ENCODE results near the gene METTL1. TPM values are rescaled to one million over a fixed set of nuclear protein-coding genes. Genes with fewer than 3 reads are reported as not detected.

The METTL1 gene
- total RNA-seq, 1 donor from 2014 or later: 37.8 TPM

- Mint-ChIP-seq H3K9me3 (no peaks in the 10 kb centered on the region), H3K27me3 (ENCODE audit: low read depth) (peaks cover 46% of the 10 kb centered on the region), H3K36me3 (ENCODE audit: low read depth) (peaks cover 17% of the 10 kb centered on the region), H3K4me1 (peaks cover 27% of the 10 kb centered on the region), H3K27ac (ENCODE audit: unreplicated experiment) (peak overlapping the region; percentile 93), H3K4me3 (peak overlapping the region; percentile 95)
- no peak for DNase-seq (ENCODE audit: low read depth, low spot score)
- TF ChIP-seq CTCF (conservative IDR thresholded peaks at IDR 0.05): no peak
These were observed 26.4 kb downstream of the METTL1 start for GRCh38 chr12:57745485-57745881.

- Mint-ChIP-seq H3K27me3 (ENCODE audit: low read depth) (peaks cover 51% of the 10 kb centered on the region), H3K27ac (ENCODE audit: unreplicated experiment) (peak within 1 kb of the TSS; percentile 93), H3K36me3 (ENCODE audit: low read depth) (peaks cover 14% of the 10 kb centered on the region), H3K4me3 (peak within 1 kb of the TSS; percentile 95), H3K4me1 (peaks cover 23% of the 10 kb centered on the region), H3K9me3 (no peaks in the 10 kb centered on the region)
- TF ChIP-seq CTCF (conservative IDR thresholded peaks at IDR 0.05): no peak
- peak; percentile 85 for DNase-seq (ENCODE audit: low read depth, low spot score)
These were observed 27.0 kb downstream of the METTL1 start, which contains the start of gene TSPAN31 for GRCh38 chr12:57744777-57745484. TSS of gene TSPAN31 (plus strand) at chr12:57745039. CDS start at chr12:57745155, 116 bp downstream.

GRCh38 chr12:57744194-57744776 is 27.6 kb downstream of the METTL1 start:
- Mint-ChIP-seq H3K9me3 (no peaks in the 10 kb centered on the region), H3K4me1 (peaks cover 25% of the 10 kb centered on the region), H3K4me3 (peak overlapping the region; percentile 95), H3K27ac (ENCODE audit: unreplicated experiment) (peak overlapping the region; percentile 93), H3K36me3 (ENCODE audit: low read depth) (peaks cover 14% of the 10 kb centered on the region), H3K27me3 (ENCODE audit: low read depth) (peaks cover 58% of the 10 kb centered on the region)
- TF ChIP-seq CTCF (conservative IDR thresholded peaks at IDR 0.05): no peak
- peak; percentile 58 for DNase-seq (ENCODE audit: low read depth, low spot score)

GRCh38 chr12:57743769-57744168 is 28.1 kb downstream of the METTL1 start:
- no peaks in the 10 kb centered on the region for H3K9me3 Mint-ChIP-seq
- no peak for TF ChIP-seq CTCF (conservative IDR thresholded peaks at IDR 0.05)
- peaks cover 12% of the 10 kb centered on the region for H3K36me3 Mint-ChIP-seq (ENCODE audit: low read depth)
- DNase-seq (ENCODE audit: low read depth, low spot score): no peak
- peaks cover 63% of the 10 kb centered on the region for H3K27me3 Mint-ChIP-seq (ENCODE audit: low read depth)
- peaks cover 30% of the 10 kb centered on the region for H3K4me1 Mint-ChIP-seq
- H3K4me3 Mint-ChIP-seq: peak overlapping the region; percentile 95
- H3K27ac Mint-ChIP-seq (ENCODE audit: unreplicated experiment): no peak overlapping the region

- DNase-seq (ENCODE audit: low read depth, low spot score): no peak
- TF ChIP-seq CTCF (conservative IDR thresholded peaks at IDR 0.05): no peak
- no peaks in the 10 kb centered on the region for H3K9me3 Mint-ChIP-seq
- peaks cover 5% of the 10 kb centered on the region for H3K36me3 Mint-ChIP-seq (ENCODE audit: low read depth)
- no peak overlapping the region for H3K27ac Mint-ChIP-seq (ENCODE audit: unreplicated experiment)
- peaks cover 30% of the 10 kb centered on the region for H3K4me1 Mint-ChIP-seq
- peak overlapping the region; percentile 58 for H3K4me3 Mint-ChIP-seq
- H3K27me3 Mint-ChIP-seq (ENCODE audit: low read depth): peaks cover 70% of the 10 kb centered on the region
These were observed 29.8 kb downstream of the METTL1 start for GRCh38 chr12:57741844-57742738.
